Endothelial cell of umbilical vein (primary cell): ENCODE measurements around the gene VAV3. TPM values are rescaled to one million over a fixed set of nuclear protein-coding genes. Genes with fewer than 3 reads are reported as not detected.

ENCODE experiments used
- BruUV-seq: library from RNA; stranded (reverse); fragments of 400-500 nt; replicated peaks from 2 replicates; lab custom pipeline; 2021; lab: Mats Ljungman, UMichigan
- CTCF ChIA-PET: fragments of 300-600, 350-600 bp; sonication (Branson Sonifier 250); formaldehyde crosslinking; loops from one replicate; lab custom pipeline; 2021; ENCODE audit warnings: antibody characterized with exemption, inconsistent platforms; lab: Charles Lee
- POLR2A ChIA-PET: fragments of 300-600, 350-600 bp; sonication (Branson Sonifier 250); formaldehyde crosslinking; loops from one replicate; lab custom pipeline; 2021; ENCODE audit warnings: antibody characterized with exemption, inconsistent platforms; lab: Charles Lee
- DNase-seq: peaks from one replicate; pipeline ENCODE4 v3.0.0-alpha.2; 2011; ENCODE audit warnings: low read depth, low spot score
- FAIRE-seq: peaks from 2 replicates; lab custom pipeline; 2011; peaks lifted over from hg19 to GRCh38; lab: Jason Lieb, UNC
- H2AFZ ChIP-seq: 2 replicates; pipeline ENCODE4 v1.6.0; 2012; ENCODE audit warnings: low read depth, low read length, control low read depth, inconsistent platforms
- H3K27ac ChIP-seq: 2 replicates; pipeline ENCODE4 v1.5.1; 2011; ENCODE audit warnings: low read depth, mild to moderate bottlenecking, control low read depth, low read length, moderate library complexity; ENCODE audit not compliant: insufficient read depth
- H3K27me3 ChIP-seq, 2 experiments: 2 replicates each; pipeline versions ENCODE4 v1.6.0 to v1.6.1; 2011; ENCODE audit warnings: low read length in 2 of 2, mixed read lengths in 1 of 2; ENCODE audit not compliant: control insufficient read depth in 2 of 2, insufficient read depth in 2 of 2
- H3K36me3 ChIP-seq, 2 experiments: 2 replicates in 1 of 2; 3 replicates in 1 of 2; pipeline ENCODE4 v1.5.1; 2011; ENCODE audit warnings: low read length in 2 of 2, mild to moderate bottlenecking in 1 of 2, moderate library complexity in 1 of 2; ENCODE audit not compliant: control insufficient read depth in 2 of 2, insufficient read depth in 2 of 2; ENCODE audit errors: extremely low read depth in 1 of 2
- H3K4me1 ChIP-seq: 3 replicates; pipeline ENCODE4 v1.5.1; 2011; ENCODE audit warnings: mild to moderate bottlenecking, low read length; ENCODE audit not compliant: control insufficient read depth, insufficient read depth; ENCODE audit errors: extremely low read depth
- H3K4me2 ChIP-seq: 2 replicates; pipeline ENCODE4 v1.6.1; 2011; ENCODE audit warnings: low read length, control low read depth, mixed read lengths; ENCODE audit not compliant: insufficient read depth
- H3K4me3 ChIP-seq, 3 experiments: fragments of 200-600 bp in 1 of 3; sonication (generic), shearing (Covaris generic) in 1 of 3; replicated peaks in 1 of 3; 2 replicates each; pipeline ENCODE4 v1.5.1; 2011 to 2016; ENCODE audit warnings: control low read depth in 3 of 3, low read length in 3 of 3, mild to moderate bottlenecking in 2 of 3, inconsistent platforms in 1 of 3, low read depth in 1 of 3, moderate library complexity in 1 of 3; ENCODE audit not compliant: insufficient read depth in 1 of 3
- H3K79me2 ChIP-seq: 2 replicates; pipeline ENCODE4 v1.6.0; 2012; ENCODE audit warnings: low read length, inconsistent platforms; ENCODE audit not compliant: control insufficient read depth, insufficient read depth
- H3K9ac ChIP-seq: replicated peaks from 2 replicates; pipeline ENCODE3; 2011; ENCODE audit warnings: low read length, control low read depth; ENCODE audit not compliant: insufficient read depth; ENCODE audit errors: extremely low read depth
- H3K9me1 ChIP-seq: replicated peaks from 3 replicates; pipeline ENCODE4 v1.6.0; 2011; ENCODE audit warnings: mild to moderate bottlenecking, low read length; ENCODE audit not compliant: control insufficient read depth, insufficient read depth; ENCODE audit errors: extremely low read depth
- H3K9me3 ChIP-seq: replicated peaks from 2 replicates; pipeline ENCODE4 v1.5.1; 2012; ENCODE audit warnings: low read length, inconsistent platforms; ENCODE audit not compliant: control insufficient read depth, insufficient read depth
- H4K20me1 ChIP-seq: replicated peaks from 2 replicates; pipeline ENCODE3; 2011; ENCODE audit warnings: mild to moderate bottlenecking, low read length; ENCODE audit not compliant: control insufficient read depth, insufficient read depth; ENCODE audit errors: extremely low read depth
- FOS ChIP-seq: IDR thresholded peaks from 2 replicates; pipeline ENCODE4 v1.6.1; 2011; ENCODE audit warnings: mild to moderate bottlenecking, low read length, moderate library complexity, borderline replicate concordance; ENCODE audit not compliant: insufficient read depth
- GATA2 ChIP-seq: IDR thresholded peaks from 2 replicates; pipeline ENCODE4 v1.7.0; 2011; ENCODE audit warnings: low read depth, mild to moderate bottlenecking, moderate library complexity, mixed read lengths, low read length; ENCODE audit not compliant: insufficient read length, insufficient read depth
- JUN ChIP-seq: IDR thresholded peaks from 2 replicates; pipeline ENCODE4 v1.6.1; 2011; ENCODE audit warnings: borderline replicate concordance, low read depth; ENCODE audit not compliant: insufficient read length, insufficient read depth
- MYC ChIP-seq: IDR thresholded peaks from one replicate; pipeline ENCODE4 v1.6.1; 2011; ENCODE audit warnings: mild to moderate bottlenecking, low read depth, low read length
- POLR2A ChIP-seq: IDR thresholded peaks from 2 replicates; pipeline ENCODE4 v1.6.1; 2012; ENCODE audit warnings: low read depth, mild to moderate bottlenecking, control low read depth, low read length
- POLR2AphosphoS5 ChIP-seq: IDR thresholded peaks from 2 replicates; pipeline ENCODE4 v1.6.1; 2012; ENCODE audit warnings: low read depth, mild to moderate bottlenecking, control low read depth, low read length, moderate library complexity; ENCODE audit not compliant: insufficient read depth
- dilution Hi-C: fragments of 300-500 bp; cut with MboI; formaldehyde crosslinking; loops from one replicate; pipeline ENCODE4 v1.15.0; 2019; ENCODE audit warnings: low sequenced_read_pairs; ENCODE audit not compliant: extremely low pct_ligation_motif_present
- intact Hi-C: fragments of 100-400 bp; cut with micrococcal nuclease; formaldehyde crosslinking; loops from one replicate; pipeline ENCODE4 v1.10.0; 2022
- polyA plus RNA-seq, 4 experiments: library from polyadenylated mRNA; depleted of rRNA in 3 of 4; stranded (reverse) in 3 of 4; unstranded in 1 of 4; fragments of >200 nt; gene quantifications; 2 replicates each; pipeline versions ENCODE4 v1.2.1 to v1.2.3, GENCODE V29; 2011 to 2012; ENCODE audit warnings: missing spikeins in 1 of 4
- total RNA-seq: library from RNA; stranded (reverse); gene quantifications from 2 replicates; pipeline ENCODE4 v1.2.3, GENCODE V29; 2021
- TF ChIP-seq, protein P1 (sequence below): IDR thresholded peaks from 2 replicates; pipeline ENCODE4 v1.6.1; 2011; ENCODE audit not compliant: insufficient read depth, insufficient read length
- TF ChIP-seq, protein P2 (sequence below), 2 donors: IDR thresholded peaks; 1 replicate in 1 of 2; 2 replicates in 1 of 2; pipeline ENCODE4 v1.5.1; 2011; ENCODE audit warnings: low read length in 2 of 2, mild to moderate bottlenecking in 2 of 2, moderate library complexity in 2 of 2, control low read depth in 1 of 2, inconsistent platforms in 1 of 2, low read depth in 1 of 2; ENCODE audit not compliant: insufficient read depth in 1 of 2; ENCODE audit errors: extremely low read depth in 1 of 2

Gene VAV3
- total and polyA plus RNA-seq, 2 donors (not counting 3 experiments of a cell fraction or from before 2014, with no cell fraction given) = 0.18 to 1.5 TPM

GRCh38 chr1:107820801-107821200, 144.2 kb downstream of the VAV3 start:
- ChIA-PET CTCF (interaction anchor here (1.0 to 1.4 kb wide), 3 partner anchors 8 to 39 kb away, joined by 3 to 6 read pairs (median 3); no protein-coding TSS in a partner anchor), POLR2A (no interaction called here)
- H3K9me1 ChIP-seq = no peaks in the 10 kb centered on the region
- intact Hi-C loops = loop anchor here (10.0 kb wide), 1 partner anchor 144 kb away; the partner anchor contains the start of gene VAV3
- no peaks in the 10 kb centered on the region for H3K9me3 ChIP-seq
- no TSS peak for BruUV-seq
- no peak overlapping the region for H3K4me2 ChIP-seq
- FAIRE-seq (no peak), DNase-seq (peak; percentile 29)
- H3K36me3 ChIP-seq = no peaks in the 10 kb centered on the region
- H3K4me3 ChIP-seq = no peak overlapping the region
- peaks cover 0 to 2% of the 10 kb centered on the region in 2 experiments for H3K27me3 ChIP-seq
- no peak overlapping the region for H3K9ac ChIP-seq
- H2AFZ ChIP-seq = no peak overlapping the region
- TF ChIP-seq POLR2AphosphoS5 (no peak), MYC (no peak), JUN (peak; percentile 56), FOS (peak; percentile 82), GATA2 (no peak)
- TF ChIP-seq, protein P1, sequence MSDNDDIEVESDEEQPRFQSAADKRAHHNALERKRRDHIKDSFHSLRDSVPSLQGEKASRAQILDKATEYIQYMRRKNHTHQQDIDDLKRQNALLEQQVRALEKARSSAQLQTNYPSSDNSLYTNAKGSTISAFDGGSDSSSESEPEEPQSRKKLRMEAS = no peak
- H4K20me1 ChIP-seq = no peaks in the 10 kb centered on the region
- no peaks in the 10 kb centered on the region for H3K79me2 ChIP-seq
- H3K27ac ChIP-seq = no peak overlapping the region
- dilution Hi-C loops = no loop called here
- peaks cover 12% of the 10 kb centered on the region for H3K4me1 ChIP-seq

DNA sequence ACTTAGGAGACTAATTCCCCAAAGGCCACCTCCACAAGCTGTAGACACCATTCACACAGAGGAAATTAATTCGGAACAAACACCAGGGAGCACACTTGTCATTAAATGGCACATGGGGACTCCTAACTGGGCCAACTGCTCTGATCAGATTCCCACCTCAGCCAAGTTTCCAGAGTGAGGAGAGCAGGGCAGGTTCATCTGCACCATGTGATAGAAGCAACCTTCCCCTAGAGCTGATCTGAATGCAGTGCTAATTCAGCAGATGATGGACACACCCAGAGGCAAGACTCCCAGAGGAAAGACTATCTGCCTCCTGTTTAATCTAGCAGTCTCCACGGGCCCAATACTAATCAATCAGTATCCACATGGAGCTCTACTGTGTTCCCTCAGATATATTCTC, 147.0 kb downstream of the VAV3 start:
- no peak for DNase-seq
- TF ChIP-seq MYC (no peak), GATA2 (no peak), POLR2A (no peak), JUN (no peak)
- TF ChIP-seq, protein P2, sequence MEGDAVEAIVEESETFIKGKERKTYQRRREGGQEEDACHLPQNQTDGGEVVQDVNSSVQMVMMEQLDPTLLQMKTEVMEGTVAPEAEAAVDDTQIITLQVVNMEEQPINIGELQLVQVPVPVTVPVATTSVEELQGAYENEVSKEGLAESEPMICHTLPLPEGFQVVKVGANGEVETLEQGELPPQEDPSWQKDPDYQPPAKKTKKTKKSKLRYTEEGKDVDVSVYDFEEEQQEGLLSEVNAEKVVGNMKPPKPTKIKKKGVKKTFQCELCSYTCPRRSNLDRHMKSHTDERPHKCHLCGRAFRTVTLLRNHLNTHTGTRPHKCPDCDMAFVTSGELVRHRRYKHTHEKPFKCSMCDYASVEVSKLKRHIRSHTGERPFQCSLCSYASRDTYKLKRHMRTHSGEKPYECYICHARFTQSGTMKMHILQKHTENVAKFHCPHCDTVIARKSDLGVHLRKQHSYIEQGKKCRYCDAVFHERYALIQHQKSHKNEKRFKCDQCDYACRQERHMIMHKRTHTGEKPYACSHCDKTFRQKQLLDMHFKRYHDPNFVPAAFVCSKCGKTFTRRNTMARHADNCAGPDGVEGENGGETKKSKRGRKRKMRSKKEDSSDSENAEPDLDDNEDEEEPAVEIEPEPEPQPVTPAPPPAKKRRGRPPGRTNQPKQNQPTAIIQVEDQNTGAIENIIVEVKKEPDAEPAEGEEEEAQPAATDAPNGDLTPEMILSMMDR (IDR thresholded peaks at IDR 0.05; ENCODE audit: extremely low read depth in 1 of 2, insufficient read depth in 1 of 2, low read depth in 1 of 2, low read length in 2 of 2) = no peak
- H3K9me3 ChIP-seq = no peaks in the 10 kb centered on the region
- CTCF ChIA-PET = interaction anchor here (1.2 to 1.3 kb wide), 2 partner anchors 36 to 308 kb away, joined by 3 to 4 read pairs; no protein-coding TSS in a partner anchor
- H3K9ac ChIP-seq = no peak overlapping the region
- H3K4me3 ChIP-seq = no peak overlapping the region
- H3K4me1 ChIP-seq = peaks cover 12% of the 10 kb centered on the region
- H3K36me3 ChIP-seq = no peaks in the 10 kb centered on the region
- no peaks in the 10 kb centered on the region for H3K9me1 ChIP-seq
- H3K4me2 ChIP-seq = peak overlapping the region; percentile 65
- H3K27ac ChIP-seq = no peak overlapping the region
- POLR2A ChIA-PET = no interaction called here
- no TSS peak for BruUV-seq
- no peaks in the 10 kb centered on the region for H4K20me1 ChIP-seq
- no peaks in the 10 kb centered on the region for H3K79me2 ChIP-seq
- dilution Hi-C loops (no loop called here), intact Hi-C loops (no loop called here)
- FAIRE-seq = no peak
- no peak overlapping the region for H2AFZ ChIP-seq
- no peaks in the 10 kb centered on the region for H3K27me3 ChIP-seq
